Islet precursor cell (in vitro differentiated cells): ENCODE measurements around the gene ALAS1.
"Not testable (repeated sequence)": the region's sequence is repeated elsewhere in the genome, so short reads cannot be mapped to it uniquely, and the experiment has no call there.

Source experiments
- DNase-seq: peaks from one replicate; pipeline ENCODE4 v3.0.0-alpha.2; 2018

Gene ALAS1

GRCh38 chr3:52197842-52198625 lies at the start of gene ALAS1:
TSS of gene ALAS1 (plus strand) at chr3:52198160. CDS start at chr3:52199242, 1,082 bp downstream.
- DNase-seq: peak; percentile 95

- no peak for DNase-seq
Observed at GRCh38 chr3:52149021-52149420, 48.9 kb upstream of the ALAS1 start.

- no peak for DNase-seq
Observed at GRCh38 chr3:52149726-52150125, 48.2 kb upstream of the ALAS1 start.

- no peak for DNase-seq
Observed at GRCh38 chr3:52150357-52150756, 47.6 kb upstream of the ALAS1 start.

- peak; percentile 32 for DNase-seq
Observed at GRCh38 chr3:52150860-52151259, 47.1 kb upstream of the ALAS1 start.

- DNase-seq: peak; percentile 3
Observed at GRCh38 chr3:52151991-52152390, 46.0 kb upstream of the ALAS1 start.

GRCh38 chr3:52153389-52154096 lies 44.4 kb upstream of the ALAS1 start:
- peak; percentile 93 for DNase-seq

- peak; percentile 99 for DNase-seq
Observed at GRCh38 chr3:52154135-52155094, 43.5 kb upstream of the ALAS1 start, which contains the start of gene POC1A. TSS of gene POC1A (minus strand) at chr3:52154423. CDS start at chr3:52154372, 51 bp downstream.

GRCh38 chr3:52155912-52156311 lies 42.0 kb upstream of the ALAS1 start:
- DNase-seq: no peak

GRCh38 chr3:52159503-52159902 lies 38.5 kb upstream of the ALAS1 start:
- DNase-seq: no peak

GRCh38 chr3:52162250-52162872 lies 35.6 kb upstream of the ALAS1 start:
- DNase-seq: peak; percentile 40

GRCh38 chr3:52167240-52167639 lies 30.7 kb upstream of the ALAS1 start:
- no peak for DNase-seq

- DNase-seq: not testable (repeated sequence)
Observed at GRCh38 chr3:52170217-52170616, 27.7 kb upstream of the ALAS1 start.

- no peak for DNase-seq
Observed at GRCh38 chr3:52171514-52172261, 26.3 kb upstream of the ALAS1 start.

- DNase-seq: no peak
Observed at GRCh38 chr3:52172262-52172757, 25.6 kb upstream of the ALAS1 start.

- no peak for DNase-seq
Observed at GRCh38 chr3:52173101-52173500, 24.9 kb upstream of the ALAS1 start.

- no peak for DNase-seq
Observed at GRCh38 chr3:52174896-52175295, 23.1 kb upstream of the ALAS1 start.

GRCh38 chr3:52175416-52176179 lies 22.4 kb upstream of the ALAS1 start:
- no peak for DNase-seq

- DNase-seq: no peak
Observed at GRCh38 chr3:52176180-52176752, 21.7 kb upstream of the ALAS1 start.

GRCh38 chr3:52176951-52177700 lies 20.8 kb upstream of the ALAS1 start:
- no peak for DNase-seq
